Stimulated activated CD8-positive, alpha-beta memory T cell treated with anti-CD3 and anti-CD28 coated beads, Interleukin-12 subunit alpha, Interleukin-12 subunit beta, amount 100 ng/mL, for 24 hours (primary cell): ENCODE data around the gene ERICH2.

ENCODE experiments used
- DNase-seq: peaks from one replicate; pipeline ENCODE4 v3.0.0-alpha.2; 2020; ENCODE audit errors: extremely low read depth

Gene ERICH2

GRCh38 chr2:170763232-170763631, 6.9 kb upstream of the ERICH2 start:
- no peak for DNase-seq

- DNase-seq: no peak
Observed at GRCh38 chr2:170764880-170765261, 5.3 kb upstream of the ERICH2 start.

- no peak for DNase-seq
Observed at GRCh38 chr2:170766693-170767092, 3.5 kb upstream of the ERICH2 start.

- DNase-seq: peak; percentile 39
Observed at GRCh38 chr2:170770606-170771420, 635 bp downstream of the ERICH2 start.

GRCh38 chr2:170771421-170771937, 1.3 kb downstream of the ERICH2 start:
- no peak for DNase-seq

GRCh38 chr2:170772295-170772694, 2.1 kb downstream of the ERICH2 start:
- DNase-seq: no peak

GRCh38 chr2:170774074-170774473, 3.9 kb downstream of the ERICH2 start:
- no peak for DNase-seq

GRCh38 chr2:170778900-170779299, 8.7 kb downstream of the ERICH2 start:
- no peak for DNase-seq

GRCh38 chr2:170779304-170779703, 9.1 kb downstream of the ERICH2 start:
- DNase-seq: no peak

- no peak for DNase-seq
Observed at GRCh38 chr2:170782673-170783072, 12.5 kb downstream of the ERICH2 start.

- no peak for DNase-seq
Observed at GRCh38 chr2:170783549-170783948, 13.4 kb downstream of the ERICH2 start.

GRCh38 chr2:170798996-170799395, 28.8 kb downstream of the ERICH2 start:
- DNase-seq: no peak

- DNase-seq: no peak
Observed at GRCh38 chr2:170806548-170806947, 36.4 kb downstream of the ERICH2 start.

- DNase-seq: no peak
Observed at GRCh38 chr2:170812710-170813600, 42.8 kb downstream of the ERICH2 start.

- DNase-seq: no peak
Observed at GRCh38 chr2:170813611-170814532, 43.7 kb downstream of the ERICH2 start.

GRCh38 chr2:170814533-170815230, 44.5 kb downstream of the ERICH2 start:
- DNase-seq: no peak

GRCh38 chr2:170815311-170815710, 45.1 kb downstream of the ERICH2 start:
- no peak for DNase-seq

- no peak for DNase-seq
Observed at GRCh38 chr2:170815746-170816503, 45.7 kb downstream of the ERICH2 start.

- DNase-seq: peak; percentile 31
Observed at GRCh38 chr2:170816504-170817092, 46.4 kb downstream of the ERICH2 start, which contains the start of gene GAD1. GAD1 (plus strand) TSS chr2:170816887; CDS start chr2:170818592, 1,705 bp downstream.
